GM12878 (cell line): ENCODE results near the gene UBXN6. TPM values are rescaled to one million over a fixed set of nuclear protein-coding genes. Genes with fewer than 3 reads are reported as not detected.

Experiments used
- ATAC-seq: fragments of 200-7000 bp; cut with Tn5 transposase; 3 replicates; pipeline ENCODE4 v1.9.1; 2020; ENCODE audit warnings: mild to moderate bottlenecking, moderate library complexity
- BruUV-seq: library from RNA; stranded (reverse); fragments of 400-500 nt; replicated peaks from 2 replicates; lab custom pipeline; 2021; lab: Mats Ljungman, UMichigan
- CTCF ChIA-PET: fragments of 300-600 bp; sonication (Branson Sonifier 250); formaldehyde crosslinking; extraction: SDS; loops from one replicate; lab custom pipeline; 2021; ENCODE audit warnings: inconsistent platforms; lab: Yijun Ruan, JAX
- POLR2A ChIA-PET: fragments of 350-600 bp; formaldehyde crosslinking; extraction: SDS; loops from one replicate; lab custom pipeline; 2021; ENCODE audit warnings: inconsistent platforms; lab: Charles Lee
- RAD21 ChIA-PET: fragments of 300-600 bp; sonication (Branson Sonifier 250); formaldehyde crosslinking; loops from one replicate; lab custom pipeline; 2023; ENCODE audit warnings: antibody characterized with exemption; ENCODE audit not compliant: unreplicated experiment; lab: Charles Lee
- SMC1A ChIA-PET: fragments of 300-600 bp; sonication (Branson Sonifier 250); formaldehyde crosslinking; loops from one replicate; lab custom pipeline; 2023; ENCODE audit not compliant: unreplicated experiment, uncharacterized antibody; lab: Charles Lee
- DNase-seq: peaks from one replicate; pipeline ENCODE4 v3.0.0-alpha.2; 2011; ENCODE audit warnings: low read depth, low spot score
- FAIRE-seq: peaks from 3 replicates; lab custom pipeline; 2011; peaks lifted over from hg19 to GRCh38; lab: Jason Lieb, UNC
- H2AFZ ChIP-seq: 2 replicates; pipeline ENCODE4 v1.6.0; 2011; ENCODE audit warnings: low read depth, low read length, control low read depth; ENCODE audit not compliant: control insufficient read depth
- H3K27ac ChIP-seq: 2 replicates; pipeline ENCODE4 v1.5.1; 2011; ENCODE audit warnings: control low read depth; ENCODE audit not compliant: control insufficient read depth, insufficient read depth
- H3K27me3 ChIP-seq, 2 experiments: replicated peaks in 1 of 2; 2 replicates each; pipeline versions ENCODE4 v1.6.0 to v1.6.1; 2011; ENCODE audit warnings: low read length in 1 of 2; ENCODE audit not compliant: control insufficient read depth in 2 of 2, insufficient read depth in 2 of 2
- H3K36me3 ChIP-seq, 2 experiments: 2 replicates each; pipeline ENCODE4 v1.5.1; 2011; ENCODE audit warnings: low read length in 1 of 2; ENCODE audit not compliant: control insufficient read depth in 2 of 2, insufficient read depth in 2 of 2
- H3K4me1 ChIP-seq: 2 replicates; pipeline ENCODE4 v1.6.1; 2011; ENCODE audit warnings: mild to moderate bottlenecking, low read length, moderate library complexity, mixed read lengths; ENCODE audit not compliant: control insufficient read depth, insufficient read depth
- H3K4me2 ChIP-seq: 2 replicates; pipeline ENCODE4 v1.6.0; 2011; ENCODE audit warnings: control low read depth; ENCODE audit not compliant: control insufficient read depth, insufficient read depth
- H3K4me3 ChIP-seq: fragments of 200-600 bp; sonication (generic); 2 replicates; pipeline ENCODE4 v1.5.1; 2016
- H3K79me2 ChIP-seq: 2 replicates; pipeline ENCODE4 v1.6.0; 2011; ENCODE audit warnings: low read length; ENCODE audit not compliant: control insufficient read depth, insufficient read depth
- H3K9ac ChIP-seq: 2 replicates; pipeline ENCODE4 v1.8.0; 2011; ENCODE audit warnings: low read length, control low read depth, mixed read lengths; ENCODE audit not compliant: control insufficient read depth, insufficient read depth
- H3K9me3 ChIP-seq: replicated peaks from 3 replicates; pipeline ENCODE4 v1.5.1; 2011; ENCODE audit warnings: mild to moderate bottlenecking, low read length; ENCODE audit not compliant: control insufficient read depth, insufficient read depth
- H4K20me1 ChIP-seq: 2 replicates; pipeline ENCODE4 v1.6.0; 2011; ENCODE audit not compliant: control insufficient read depth, insufficient read depth
- CHD2 ChIP-seq: IDR thresholded peaks from 2 replicates; pipeline ENCODE4 v1.6.1; 2011; ENCODE audit warnings: low read depth, low read length, improper control_type of control experiment, borderline replicate concordance
- NFIC ChIP-seq: IDR thresholded peaks from 2 replicates; pipeline ENCODE4 v1.6.1; 2012; ENCODE audit warnings: low read depth, mild to moderate bottlenecking, inconsistent platforms, low read length, moderate library complexity
- TAF1 ChIP-seq: IDR thresholded peaks from 2 replicates; pipeline ENCODE4 v1.6.1; 2011; ENCODE audit warnings: mild to moderate bottlenecking, low read depth, low read length, borderline replicate concordance
- ZNF622 ChIP-seq: fragments of 450-650 bp; IDR thresholded peaks from 2 replicates; pipeline ENCODE4 v1.6.1; 2017; ENCODE audit warnings: mild to moderate bottlenecking, inconsistent platforms
- WGBS: methylation state at CpG from one replicate; pipeline ENCODE4 v1.1.6; 2016; ENCODE audit warnings: low lambda C conversion rate; ENCODE audit not compliant: insufficient replicate concordance, insufficient coverage; ENCODE audit errors: missing lambda C conversion rate; 5-methylcytosine and 5-hydroxymethylcytosine counted together
- in situ Hi-C: fragments of 300-500 bp; cut with MboI; formaldehyde crosslinking; loops from 9 replicates; pipeline ENCODE4 v1.14.3; 2018; ENCODE audit warnings: mixed read lengths
- intact Hi-C: fragments of 100-400 bp; cut with micrococcal nuclease; formaldehyde crosslinking; loops from one replicate; pipeline ENCODE4 v1.14.2; 2022; ENCODE audit not compliant: unreplicated experiment
- polyA plus RNA-seq, 11 experiments: library from polyadenylated mRNA; depleted of rRNA in 4 of 11; unstranded in 6 of 11; stranded (reverse) in 5 of 11; fragments of >200 nt; fragmentation: Nextera tagmentation in 4 of 11; fragmentation: Illumina TruSeq in 1 of 11; extraction: Ambion mirVana in 4 of 11; extraction: Trizol in 1 of 11; gene quantifications; 1 replicate in 1 of 11; 2 replicates in 10 of 11; pipeline versions ENCODE4 v1.2.1 to v1.2.3, GENCODE V29; 2011 to 2016; ENCODE audit warnings: inconsistent platforms in 2 of 11, missing spikeins in 2 of 11, low read depth in 1 of 11
- total RNA-seq, 4 experiments: library from RNA; depleted of rRNA in 3 of 4; stranded (reverse); fragments of >200 nt in 3 of 4; fragmentation: Illumina TruSeq in 1 of 4; extraction: Trizol in 1 of 4; gene quantifications; 2 replicates each; pipeline versions ENCODE4 v1.2.1 to v1.2.3, GENCODE V29; 2013 to 2021
- TF ChIP-seq, protein P1 (sequence below): fragments of 450-650 bp; IDR thresholded peaks from 2 replicates; pipeline ENCODE4 v1.6.1; 2017; ENCODE audit warnings: mild to moderate bottlenecking, moderate library complexity
- TF ChIP-seq, protein P2 (sequence below): fragments of 450-650 bp; IDR thresholded peaks from 2 replicates; pipeline ENCODE4 v1.6.1; 2018; ENCODE audit warnings: borderline replicate concordance, mild to moderate bottlenecking; ENCODE audit not compliant: partially characterized antibody
- TF ChIP-seq, protein P3 (sequence below): IDR thresholded peaks from 2 replicates; pipeline ENCODE4 v1.6.1; 2012; ENCODE audit warnings: improper control_type of control experiment, low read depth, low read length; ENCODE audit not compliant: insufficient replicate concordance
- TF ChIP-seq, protein P4 (sequence below): fragments of 450-650 bp; IDR thresholded peaks from 2 replicates; pipeline ENCODE4 v1.6.1; 2014; ENCODE audit warnings: mild to moderate bottlenecking

UBXN6 gene
- total and polyA plus RNA-seq, 10 of the 15 experiments (the other 5 are each of a cell fraction or from before 2014, with no cell fraction given): 0.47 to 50.8 (median 13.0) TPM

DNA sequence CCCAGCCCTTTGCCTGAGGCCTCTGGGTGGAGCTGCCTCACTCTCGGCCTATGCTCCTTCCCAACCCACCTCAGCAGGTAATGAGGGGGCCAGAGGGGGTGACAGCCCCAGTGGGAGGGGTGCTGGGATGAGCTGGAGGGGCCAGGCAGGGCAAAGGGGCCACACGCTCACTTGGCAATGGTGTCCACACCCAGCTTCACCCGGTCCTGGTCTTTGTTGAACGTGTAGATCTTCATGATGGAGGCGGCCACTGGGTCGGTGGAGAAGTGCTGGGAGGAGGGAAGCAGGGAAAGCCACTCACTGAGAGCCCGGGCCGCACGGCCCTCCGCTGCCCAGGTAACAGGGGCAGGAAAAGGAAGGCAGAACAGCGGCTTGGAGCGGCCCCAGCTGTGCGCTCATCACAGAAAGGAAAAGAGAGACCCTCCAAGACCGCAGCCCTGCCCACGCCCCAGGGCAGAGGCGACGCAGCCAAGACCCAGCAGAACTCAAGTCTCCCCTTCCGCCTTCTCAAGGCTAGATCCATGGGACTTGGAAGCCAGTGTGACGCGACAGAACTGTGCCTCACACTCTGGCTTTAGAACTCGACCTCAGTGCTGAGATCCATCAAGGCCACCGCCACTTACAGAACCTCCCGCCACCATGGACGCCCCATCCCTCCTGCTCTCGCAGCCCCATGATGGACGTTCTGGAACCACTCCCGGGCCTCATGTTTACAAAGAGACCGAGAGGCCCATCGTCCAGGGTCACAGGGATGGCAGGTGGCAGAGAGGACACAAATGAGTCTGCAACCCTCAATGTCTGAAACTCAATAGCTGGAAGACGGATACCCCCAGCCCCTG is 9.2 kb downstream of the UBXN6 start:
- POLR2A ChIA-PET: no interaction called here
- H3K4me3 ChIP-seq: no peak overlapping the region
- intact Hi-C loops (no loop called here), in situ Hi-C loops (no loop called here)
- H3K27me3 ChIP-seq: no peaks in the 10 kb centered on the region
- no peaks in the 10 kb centered on the region for H3K9me3 ChIP-seq
- ATAC-seq: no peak
- no peak overlapping the region for H3K9ac ChIP-seq
- RAD21 ChIA-PET: no interaction called here
- H3K27ac ChIP-seq: no peak overlapping the region
- H3K36me3 ChIP-seq: peaks cover 2 to 28% of the 10 kb centered on the region in 2 experiments
- 89% methylated on average over 30 of the region's 30 CpGs for WGBS
- H3K79me2 ChIP-seq: no peaks in the 10 kb centered on the region
- no TSS peak for BruUV-seq
- no peak for FAIRE-seq
- H3K4me2 ChIP-seq: no peak overlapping the region
- no peaks in the 10 kb centered on the region for H3K4me1 ChIP-seq
- no peak overlapping the region for H2AFZ ChIP-seq
- SMC1A ChIA-PET: no interaction called here
- no peaks in the 10 kb centered on the region for H4K20me1 ChIP-seq
- CTCF ChIA-PET: interaction anchor here (0.6 kb wide), 1 partner anchor 217 kb away, joined by 3 read pairs; no protein-coding TSS in a partner anchor
- DNase-seq: no peak
- no peak for TF ChIP-seq NFIC
- TF ChIP-seq CHD2: no peak
- no peak for TF ChIP-seq ZNF622
- TF ChIP-seq, protein P1, sequence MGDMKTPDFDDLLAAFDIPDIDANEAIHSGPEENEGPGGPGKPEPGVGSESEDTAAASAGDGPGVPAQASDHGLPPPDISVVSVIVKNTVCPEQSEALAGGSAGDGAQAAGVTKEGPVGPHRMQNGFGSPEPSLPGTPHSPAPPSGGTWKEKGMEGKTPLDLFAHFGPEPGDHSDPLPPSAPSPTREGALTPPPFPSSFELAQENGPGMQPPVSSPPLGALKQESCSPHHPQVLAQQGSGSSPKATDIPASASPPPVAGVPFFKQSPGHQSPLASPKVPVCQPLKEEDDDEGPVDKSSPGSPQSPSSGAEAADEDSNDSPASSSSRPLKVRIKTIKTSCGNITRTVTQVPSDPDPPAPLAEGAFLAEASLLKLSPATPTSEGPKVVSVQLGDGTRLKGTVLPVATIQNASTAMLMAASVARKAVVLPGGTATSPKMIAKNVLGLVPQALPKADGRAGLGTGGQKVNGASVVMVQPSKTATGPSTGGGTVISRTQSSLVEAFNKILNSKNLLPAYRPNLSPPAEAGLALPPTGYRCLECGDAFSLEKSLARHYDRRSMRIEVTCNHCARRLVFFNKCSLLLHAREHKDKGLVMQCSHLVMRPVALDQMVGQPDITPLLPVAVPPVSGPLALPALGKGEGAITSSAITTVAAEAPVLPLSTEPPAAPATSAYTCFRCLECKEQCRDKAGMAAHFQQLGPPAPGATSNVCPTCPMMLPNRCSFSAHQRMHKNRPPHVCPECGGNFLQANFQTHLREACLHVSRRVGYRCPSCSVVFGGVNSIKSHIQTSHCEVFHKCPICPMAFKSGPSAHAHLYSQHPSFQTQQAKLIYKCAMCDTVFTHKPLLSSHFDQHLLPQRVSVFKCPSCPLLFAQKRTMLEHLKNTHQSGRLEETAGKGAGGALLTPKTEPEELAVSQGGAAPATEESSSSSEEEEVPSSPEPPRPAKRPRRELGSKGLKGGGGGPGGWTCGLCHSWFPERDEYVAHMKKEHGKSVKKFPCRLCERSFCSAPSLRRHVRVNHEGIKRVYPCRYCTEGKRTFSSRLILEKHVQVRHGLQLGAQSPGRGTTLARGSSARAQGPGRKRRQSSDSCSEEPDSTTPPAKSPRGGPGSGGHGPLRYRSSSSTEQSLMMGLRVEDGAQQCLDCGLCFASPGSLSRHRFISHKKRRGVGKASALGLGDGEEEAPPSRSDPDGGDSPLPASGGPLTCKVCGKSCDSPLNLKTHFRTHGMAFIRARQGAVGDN: no peak
- no peak for TF ChIP-seq TAF1
- TF ChIP-seq, protein P2, sequence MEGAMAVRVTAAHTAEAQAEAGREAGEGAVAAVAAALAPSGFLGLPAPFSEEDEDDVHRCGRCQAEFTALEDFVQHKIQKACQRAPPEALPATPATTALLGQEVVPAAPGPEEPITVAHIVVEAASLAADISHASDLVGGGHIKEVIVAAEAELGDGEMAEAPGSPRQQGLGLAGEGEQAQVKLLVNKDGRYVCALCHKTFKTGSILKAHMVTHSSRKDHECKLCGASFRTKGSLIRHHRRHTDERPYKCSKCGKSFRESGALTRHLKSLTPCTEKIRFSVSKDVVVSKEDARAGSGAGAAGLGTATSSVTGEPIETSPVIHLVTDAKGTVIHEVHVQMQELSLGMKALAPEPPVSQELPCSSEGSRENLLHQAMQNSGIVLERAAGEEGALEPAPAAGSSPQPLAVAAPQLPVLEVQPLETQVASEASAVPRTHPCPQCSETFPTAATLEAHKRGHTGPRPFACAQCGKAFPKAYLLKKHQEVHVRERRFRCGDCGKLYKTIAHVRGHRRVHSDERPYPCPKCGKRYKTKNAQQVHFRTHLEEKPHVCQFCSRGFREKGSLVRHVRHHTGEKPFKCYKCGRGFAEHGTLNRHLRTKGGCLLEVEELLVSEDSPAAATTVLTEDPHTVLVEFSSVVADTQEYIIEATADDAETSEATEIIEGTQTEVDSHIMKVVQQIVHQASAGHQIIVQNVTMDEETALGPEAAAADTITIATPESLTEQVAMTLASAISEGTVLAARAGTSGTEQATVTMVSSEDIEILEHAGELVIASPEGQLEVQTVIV: no peak
- TF ChIP-seq, protein P3, sequence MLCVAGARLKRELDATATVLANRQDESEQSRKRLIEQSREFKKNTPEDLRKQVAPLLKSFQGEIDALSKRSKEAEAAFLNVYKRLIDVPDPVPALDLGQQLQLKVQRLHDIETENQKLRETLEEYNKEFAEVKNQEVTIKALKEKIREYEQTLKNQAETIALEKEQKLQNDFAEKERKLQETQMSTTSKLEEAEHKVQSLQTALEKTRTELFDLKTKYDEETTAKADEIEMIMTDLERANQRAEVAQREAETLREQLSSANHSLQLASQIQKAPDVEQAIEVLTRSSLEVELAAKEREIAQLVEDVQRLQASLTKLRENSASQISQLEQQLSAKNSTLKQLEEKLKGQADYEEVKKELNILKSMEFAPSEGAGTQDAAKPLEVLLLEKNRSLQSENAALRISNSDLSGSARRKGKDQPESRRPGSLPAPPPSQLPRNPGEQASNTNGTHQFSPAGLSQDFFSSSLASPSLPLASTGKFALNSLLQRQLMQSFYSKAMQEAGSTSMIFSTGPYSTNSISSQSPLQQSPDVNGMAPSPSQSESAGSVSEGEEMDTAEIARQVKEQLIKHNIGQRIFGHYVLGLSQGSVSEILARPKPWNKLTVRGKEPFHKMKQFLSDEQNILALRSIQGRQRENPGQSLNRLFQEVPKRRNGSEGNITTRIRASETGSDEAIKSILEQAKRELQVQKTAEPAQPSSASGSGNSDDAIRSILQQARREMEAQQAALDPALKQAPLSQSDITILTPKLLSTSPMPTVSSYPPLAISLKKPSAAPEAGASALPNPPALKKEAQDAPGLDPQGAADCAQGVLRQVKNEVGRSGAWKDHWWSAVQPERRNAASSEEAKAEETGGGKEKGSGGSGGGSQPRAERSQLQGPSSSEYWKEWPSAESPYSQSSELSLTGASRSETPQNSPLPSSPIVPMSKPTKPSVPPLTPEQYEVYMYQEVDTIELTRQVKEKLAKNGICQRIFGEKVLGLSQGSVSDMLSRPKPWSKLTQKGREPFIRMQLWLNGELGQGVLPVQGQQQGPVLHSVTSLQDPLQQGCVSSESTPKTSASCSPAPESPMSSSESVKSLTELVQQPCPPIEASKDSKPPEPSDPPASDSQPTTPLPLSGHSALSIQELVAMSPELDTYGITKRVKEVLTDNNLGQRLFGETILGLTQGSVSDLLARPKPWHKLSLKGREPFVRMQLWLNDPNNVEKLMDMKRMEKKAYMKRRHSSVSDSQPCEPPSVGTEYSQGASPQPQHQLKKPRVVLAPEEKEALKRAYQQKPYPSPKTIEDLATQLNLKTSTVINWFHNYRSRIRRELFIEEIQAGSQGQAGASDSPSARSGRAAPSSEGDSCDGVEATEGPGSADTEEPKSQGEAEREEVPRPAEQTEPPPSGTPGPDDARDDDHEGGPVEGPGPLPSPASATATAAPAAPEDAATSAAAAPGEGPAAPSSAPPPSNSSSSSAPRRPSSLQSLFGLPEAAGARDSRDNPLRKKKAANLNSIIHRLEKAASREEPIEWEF: no peak
- TF ChIP-seq, protein P4, sequence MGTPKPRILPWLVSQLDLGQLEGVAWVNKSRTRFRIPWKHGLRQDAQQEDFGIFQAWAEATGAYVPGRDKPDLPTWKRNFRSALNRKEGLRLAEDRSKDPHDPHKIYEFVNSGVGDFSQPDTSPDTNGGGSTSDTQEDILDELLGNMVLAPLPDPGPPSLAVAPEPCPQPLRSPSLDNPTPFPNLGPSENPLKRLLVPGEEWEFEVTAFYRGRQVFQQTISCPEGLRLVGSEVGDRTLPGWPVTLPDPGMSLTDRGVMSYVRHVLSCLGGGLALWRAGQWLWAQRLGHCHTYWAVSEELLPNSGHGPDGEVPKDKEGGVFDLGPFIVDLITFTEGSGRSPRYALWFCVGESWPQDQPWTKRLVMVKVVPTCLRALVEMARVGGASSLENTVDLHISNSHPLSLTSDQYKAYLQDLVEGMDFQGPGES: no peak
